LNCaP clone FGC (cell line): ENCODE measurements around the gene RNPEPL1.

ENCODE experiments used
- DNase-seq: peaks from one replicate; pipeline ENCODE4 v3.0.0-alpha.2; 2011; ENCODE audit warnings: low read depth
- H3K4me3 ChIP-seq: 2 replicates; pipeline ENCODE4 v1.5.1; 2011; ENCODE audit warnings: mild to moderate bottlenecking, low read depth, low read length, control low read depth
- TF ChIP-seq, protein P1 (sequence below): IDR thresholded peaks from 2 replicates; pipeline ENCODE4 v1.5.1; 2012; ENCODE audit warnings: mild to moderate bottlenecking; ENCODE audit not compliant: control insufficient read depth, insufficient read depth; ENCODE audit errors: extremely low read depth

RNPEPL1 gene

DNA sequence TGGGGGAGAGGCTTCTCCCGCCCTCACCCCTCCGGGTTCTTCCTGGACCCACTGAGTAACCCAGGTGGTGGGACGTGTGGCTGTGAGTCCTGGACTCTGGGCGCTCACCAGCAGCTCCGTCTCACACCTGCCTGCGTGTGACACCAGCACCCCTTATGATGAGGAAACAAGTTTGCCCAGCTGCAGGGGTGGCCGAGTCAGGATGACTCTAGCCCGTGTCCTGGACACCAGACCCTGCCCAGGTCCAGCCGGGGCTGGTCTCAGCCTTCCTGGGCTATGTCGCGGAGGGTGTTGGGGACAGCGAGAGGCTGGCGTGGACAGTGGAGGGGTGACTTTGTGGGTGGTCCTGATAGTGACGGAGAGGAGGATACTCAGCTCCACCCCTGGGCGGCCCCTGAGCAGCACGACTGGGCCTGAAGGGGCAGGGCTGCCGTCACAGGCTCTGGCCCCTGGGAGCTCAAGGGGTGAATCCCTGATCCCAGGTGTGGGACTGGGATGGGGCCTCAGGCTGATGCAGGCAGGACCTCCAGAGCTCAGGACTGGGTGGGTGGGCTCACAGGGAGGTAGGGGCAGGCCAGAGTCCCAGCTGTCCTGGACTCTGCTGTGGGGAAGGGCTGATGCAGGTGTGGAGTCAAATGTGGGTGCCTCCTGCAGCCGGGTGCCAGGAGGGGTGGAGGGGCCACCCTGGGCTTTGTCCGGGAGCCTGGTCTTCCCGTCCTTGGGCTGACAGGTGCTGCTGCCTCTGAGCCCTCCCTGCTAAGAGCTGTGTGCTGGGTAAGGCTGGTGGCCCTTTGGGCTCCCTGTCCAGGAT is 60.7 kb downstream of the RNPEPL1 start:
- DNase-seq, result no peak
- TF ChIP-seq, protein P1, sequence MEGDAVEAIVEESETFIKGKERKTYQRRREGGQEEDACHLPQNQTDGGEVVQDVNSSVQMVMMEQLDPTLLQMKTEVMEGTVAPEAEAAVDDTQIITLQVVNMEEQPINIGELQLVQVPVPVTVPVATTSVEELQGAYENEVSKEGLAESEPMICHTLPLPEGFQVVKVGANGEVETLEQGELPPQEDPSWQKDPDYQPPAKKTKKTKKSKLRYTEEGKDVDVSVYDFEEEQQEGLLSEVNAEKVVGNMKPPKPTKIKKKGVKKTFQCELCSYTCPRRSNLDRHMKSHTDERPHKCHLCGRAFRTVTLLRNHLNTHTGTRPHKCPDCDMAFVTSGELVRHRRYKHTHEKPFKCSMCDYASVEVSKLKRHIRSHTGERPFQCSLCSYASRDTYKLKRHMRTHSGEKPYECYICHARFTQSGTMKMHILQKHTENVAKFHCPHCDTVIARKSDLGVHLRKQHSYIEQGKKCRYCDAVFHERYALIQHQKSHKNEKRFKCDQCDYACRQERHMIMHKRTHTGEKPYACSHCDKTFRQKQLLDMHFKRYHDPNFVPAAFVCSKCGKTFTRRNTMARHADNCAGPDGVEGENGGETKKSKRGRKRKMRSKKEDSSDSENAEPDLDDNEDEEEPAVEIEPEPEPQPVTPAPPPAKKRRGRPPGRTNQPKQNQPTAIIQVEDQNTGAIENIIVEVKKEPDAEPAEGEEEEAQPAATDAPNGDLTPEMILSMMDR, result no peak

DNA sequence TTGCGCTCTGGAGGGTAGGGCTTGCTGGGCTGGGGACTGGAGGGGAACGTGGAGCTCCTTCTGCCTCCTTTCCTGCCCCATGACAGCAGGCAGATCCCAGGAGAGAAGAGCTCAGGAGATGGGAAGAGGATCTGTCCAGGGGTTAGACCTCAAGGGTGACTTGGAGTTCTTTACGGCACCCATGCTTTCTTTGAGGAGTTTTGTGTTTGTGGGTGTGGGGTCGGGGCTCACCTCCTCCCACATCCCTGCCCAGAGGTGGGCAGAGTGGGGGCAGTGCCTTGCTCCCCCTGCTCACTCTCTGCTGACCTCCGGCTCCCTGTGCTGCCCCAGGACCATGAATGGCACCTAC is 61.3 kb downstream of the RNPEPL1 start:
- H3K4me3 ChIP-seq, result no peak overlapping the region
- no peak for DNase-seq
- TF ChIP-seq, protein P1, result no peak

More for the DNA sequence above, 60.7 kb downstream of the RNPEPL1 start:
- H3K4me3 ChIP-seq, result no peak overlapping the region

DNA sequence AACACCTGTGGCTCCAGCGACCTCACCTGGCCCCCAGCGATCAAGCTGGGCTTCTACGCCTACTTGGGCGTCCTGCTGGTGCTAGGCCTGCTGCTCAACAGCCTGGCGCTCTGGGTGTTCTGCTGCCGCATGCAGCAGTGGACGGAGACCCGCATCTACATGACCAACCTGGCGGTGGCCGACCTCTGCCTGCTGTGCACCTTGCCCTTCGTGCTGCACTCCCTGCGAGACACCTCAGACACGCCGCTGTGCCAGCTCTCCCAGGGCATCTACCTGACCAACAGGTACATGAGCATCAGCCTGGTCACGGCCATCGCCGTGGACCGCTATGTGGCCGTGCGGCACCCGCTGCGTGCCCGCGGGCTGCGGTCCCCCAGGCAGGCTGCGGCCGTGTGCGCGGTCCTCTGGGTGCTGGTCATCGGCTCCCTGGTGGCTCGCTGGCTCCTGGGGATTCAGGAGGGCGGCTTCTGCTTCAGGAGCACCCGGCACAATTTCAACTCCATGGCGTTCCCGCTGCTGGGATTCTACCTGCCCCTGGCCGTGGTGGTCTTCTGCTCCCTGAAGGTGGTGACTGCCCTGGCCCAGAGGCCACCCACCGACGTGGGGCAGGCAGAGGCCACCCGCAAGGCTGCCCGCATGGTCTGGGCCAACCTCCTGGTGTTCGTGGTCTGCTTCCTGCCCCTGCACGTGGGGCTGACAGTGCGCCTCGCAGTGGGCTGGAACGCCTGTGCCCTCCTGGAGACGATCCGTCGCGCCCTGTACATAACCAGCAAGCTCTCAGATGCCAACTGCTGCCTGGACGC is 61.9 kb downstream of the RNPEPL1 start:
- TF ChIP-seq, protein P1, result no peak
- H3K4me3 ChIP-seq, result no peak overlapping the region
- DNase-seq, result no peak
